Karpas-422 (cell line): ENCODE measurements around the gene RAMP3. TPM values are rescaled to one million over a fixed set of nuclear protein-coding genes. Genes with fewer than 3 reads are reported as not detected.
"Not testable (repeated sequence)": the region's sequence is repeated elsewhere in the genome, so short reads cannot be mapped to it uniquely, and the experiment has no call there.

Experiments
- DNase-seq: peaks from one replicate; pipeline ENCODE4 v3.0.0-alpha.2; 2015
- H2AFZ ChIP-seq: fragments of 200-600 bp; sonication (generic); 2 replicates; pipeline ENCODE4 v1.6.1; 2014; ENCODE audit warnings: antibody characterized with exemption, low read length, mixed read lengths
- H3K27ac ChIP-seq: fragments of 200-600 bp; sonication (generic); 2 replicates; pipeline ENCODE4 v1.5.1; 2014; ENCODE audit warnings: mild to moderate bottlenecking, low read length, moderate library complexity
- H3K27me3 ChIP-seq: fragments of 200-600 bp; sonication (generic); 2 replicates; pipeline ENCODE4 v1.6.1; 2014; ENCODE audit warnings: low read length, mixed read lengths
- H3K36me3 ChIP-seq: fragments of 200-600 bp; sonication (generic); 2 replicates; pipeline ENCODE4 v1.6.1; 2014; ENCODE audit warnings: low read length, mixed read lengths; ENCODE audit not compliant: insufficient read depth
- H3K4me1 ChIP-seq: fragments of 200-600 bp; sonication (generic); 2 replicates; pipeline ENCODE4 v1.6.1; 2014; ENCODE audit warnings: mild to moderate bottlenecking, low read length, mixed read lengths
- H3K4me2 ChIP-seq: fragments of 200-600 bp; sonication (generic); 2 replicates; pipeline ENCODE4 v1.6.1; 2014; ENCODE audit warnings: low read length, low read depth, mild to moderate bottlenecking; ENCODE audit not compliant: poor library complexity, severe bottlenecking
- H3K4me3 ChIP-seq: fragments of 200-600 bp; sonication (generic); 2 replicates; pipeline ENCODE4 v1.5.1; 2014; ENCODE audit warnings: mild to moderate bottlenecking, antibody characterized with exemption, low read length, mixed read lengths
- H3K79me2 ChIP-seq: fragments of 200-600 bp; sonication (generic); 2 replicates; pipeline ENCODE4 v1.6.1; 2014; ENCODE audit warnings: mild to moderate bottlenecking, low read length, mixed read lengths
- H3K9ac ChIP-seq: fragments of 200-600 bp; sonication (generic); 2 replicates; pipeline ENCODE4 v1.6.0; 2014; ENCODE audit warnings: low read length
- H3K9me2 ChIP-seq: fragments of 200-600 bp; sonication (generic), shearing (Covaris generic); replicated peaks from 2 replicates; pipeline ENCODE4 v1.6.0; 2014; ENCODE audit warnings: mild to moderate bottlenecking, low read length, moderate library complexity; ENCODE audit not compliant: insufficient read depth
- H3K9me3 ChIP-seq: fragments of 300-700, 200-600 bp; sonication (generic); 2 replicates; pipeline ENCODE4 v1.6.1; 2014; ENCODE audit warnings: low read length, mixed read lengths
- H4K20me1 ChIP-seq: fragments of 200-600 bp; sonication (generic); 2 replicates; pipeline ENCODE4 v1.6.1; 2014; ENCODE audit warnings: mild to moderate bottlenecking, antibody characterized with exemption, low read length, low read depth; ENCODE audit not compliant: insufficient read depth
- total RNA-seq: library from RNA; depleted of rRNA; stranded (reverse); fragments of >200 nt; shearing (Covaris generic); gene quantifications from 2 replicates; pipeline ENCODE4 v1.2.3, GENCODE V29; 2014; ENCODE audit warnings: low replicate concordance

RAMP3 gene
- total RNA-seq, 1 experiment from 2014 or later: not detected

DNA sequence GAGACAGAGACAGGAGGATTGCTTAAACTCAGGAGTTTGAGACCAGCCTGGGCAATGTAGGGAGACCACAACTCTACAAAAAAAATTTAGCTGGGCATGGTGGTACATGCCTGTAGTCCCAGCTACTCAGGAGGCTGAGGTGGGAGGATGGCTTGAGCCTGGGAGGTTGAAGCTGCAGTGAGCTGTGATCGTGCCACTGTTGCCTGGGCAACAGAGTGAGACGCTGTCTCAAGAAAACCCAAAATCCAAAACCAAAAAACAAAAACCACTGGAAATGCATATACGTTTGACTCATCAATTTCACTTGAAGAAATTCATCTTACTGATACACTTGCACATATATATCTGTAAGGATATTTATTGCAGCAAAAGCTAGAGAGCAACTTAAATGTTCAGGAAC, 52.3 kb downstream of the RAMP3 start:
- not testable (repeated sequence) for H3K36me3 ChIP-seq, DNase-seq, H3K4me2 ChIP-seq, H3K27me3 ChIP-seq, H3K9me3 ChIP-seq, H3K9me2 ChIP-seq, H4K20me1 ChIP-seq, H3K79me2 ChIP-seq, H3K4me3 ChIP-seq, H3K27ac ChIP-seq, H3K9ac ChIP-seq, H2AFZ ChIP-seq, H3K4me1 ChIP-seq

GRCh38 chr7:45211066-45211465, 53.5 kb downstream of the RAMP3 start:
- Histone ChIP-seq H3K79me2 (no peaks in the 10 kb centered on the region), H3K9me2 (no peaks in the 10 kb centered on the region), H3K9me3 (no peaks in the 10 kb centered on the region), H3K36me3 (no peaks in the 10 kb centered on the region), H3K4me1 (no peaks in the 10 kb centered on the region), H3K4me3 (no peak overlapping the region), H3K4me2 (no peak overlapping the region), H2AFZ (no peak overlapping the region), H4K20me1 (no peaks in the 10 kb centered on the region), H3K9ac (no peak overlapping the region), H3K27ac (no peak overlapping the region), H3K27me3 (no peaks in the 10 kb centered on the region)
- no peak for DNase-seq

DNA sequence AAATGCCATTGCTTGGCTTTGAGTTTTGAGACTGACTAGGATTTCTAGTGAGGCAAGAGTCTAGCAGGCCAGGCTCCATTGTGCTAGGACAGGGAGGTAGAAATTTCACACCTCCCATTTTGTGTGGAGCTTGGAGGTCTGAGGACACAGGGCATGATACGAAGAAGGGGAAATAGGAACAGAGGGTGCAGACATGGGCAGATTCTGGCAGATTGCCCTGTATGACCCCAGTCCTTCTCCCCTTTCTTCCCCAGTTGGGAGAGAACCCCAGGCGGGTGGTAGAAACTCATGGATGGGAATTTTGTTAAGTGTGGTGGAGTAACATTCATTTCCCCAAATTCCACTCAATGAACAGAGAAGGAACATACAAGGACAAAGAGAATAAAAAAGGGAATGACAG, 54.4 kb downstream of the RAMP3 start:
- H3K4me3 ChIP-seq: no peak overlapping the region
- no peaks in the 10 kb centered on the region for H3K79me2 ChIP-seq
- no peaks in the 10 kb centered on the region for H4K20me1 ChIP-seq

DNA sequence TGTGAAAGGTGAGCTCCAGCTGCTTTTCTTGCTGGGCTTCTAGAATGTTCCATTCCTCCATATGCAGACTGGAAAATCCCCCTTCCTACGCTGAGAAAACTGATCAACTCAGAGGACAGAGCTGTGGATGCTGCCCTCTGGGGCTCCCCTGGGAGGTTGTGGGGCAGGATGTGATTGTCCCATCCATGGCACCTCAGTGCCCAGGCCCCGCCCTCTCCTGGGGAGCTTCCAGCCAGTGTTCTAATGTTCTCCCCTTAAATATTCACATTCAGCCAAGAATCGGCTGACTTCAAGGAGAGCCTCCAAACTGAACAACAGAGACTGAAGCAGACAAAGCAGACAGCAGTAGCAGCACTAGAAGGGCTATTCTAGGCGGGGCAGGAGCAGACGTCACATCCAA, 55.0 kb downstream of the RAMP3 start:
- Histone ChIP-seq H3K9me2 (no peaks in the 10 kb centered on the region), H3K27me3 (no peaks in the 10 kb centered on the region), H2AFZ (no peak overlapping the region), H3K4me3 (no peak overlapping the region), H3K36me3 (no peaks in the 10 kb centered on the region), H3K4me2 (no peak overlapping the region), H3K79me2 (no peaks in the 10 kb centered on the region), H3K9me3 (no peaks in the 10 kb centered on the region), H4K20me1 (no peaks in the 10 kb centered on the region), H3K9ac (no peak overlapping the region), H3K27ac (no peak overlapping the region), H3K4me1 (no peaks in the 10 kb centered on the region)
- no peak for DNase-seq

More for the DNA sequence above, 54.4 kb downstream of the RAMP3 start:
- Histone ChIP-seq H2AFZ (no peak overlapping the region), H3K9ac (no peak overlapping the region), H3K9me3 (no peaks in the 10 kb centered on the region), H3K4me1 (no peaks in the 10 kb centered on the region), H3K27me3 (no peaks in the 10 kb centered on the region), H3K9me2 (no peaks in the 10 kb centered on the region), H3K36me3 (no peaks in the 10 kb centered on the region), H3K4me2 (no peak overlapping the region), H3K27ac (no peak overlapping the region)
- DNase-seq: no peak

DNA sequence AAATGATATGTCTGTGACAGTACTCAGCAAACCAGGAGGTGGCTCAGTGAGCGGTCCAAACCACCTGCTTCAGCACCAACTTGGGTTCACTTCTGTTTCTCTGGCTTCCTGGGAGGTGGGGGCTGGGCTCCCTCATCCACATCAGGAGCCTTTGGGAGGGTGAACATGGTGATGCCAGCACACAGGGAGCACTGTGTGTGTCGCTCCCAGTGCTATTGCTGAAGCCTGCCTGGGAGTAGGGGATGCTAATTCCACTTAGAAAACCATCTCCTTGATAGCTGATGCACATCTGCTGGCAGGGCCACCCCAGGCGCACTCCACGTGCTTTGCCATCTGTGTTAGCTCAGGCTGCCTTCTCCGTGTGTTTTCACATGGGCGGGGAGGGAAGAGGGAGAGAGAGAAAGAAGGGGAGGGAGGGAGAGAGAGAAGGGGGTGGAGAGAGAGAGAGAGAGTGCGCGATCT, 58.0 kb downstream of the RAMP3 start:
- H3K4me3 ChIP-seq: no peak overlapping the region
- H2AFZ ChIP-seq: no peak overlapping the region
- no peaks in the 10 kb centered on the region for H3K9me2 ChIP-seq
- no peak overlapping the region for H3K4me2 ChIP-seq
- no peaks in the 10 kb centered on the region for H3K27me3 ChIP-seq
- no peaks in the 10 kb centered on the region for H3K79me2 ChIP-seq
- H3K9ac ChIP-seq: no peak overlapping the region
- DNase-seq: no peak
- H3K4me1 ChIP-seq: no peaks in the 10 kb centered on the region
- no peaks in the 10 kb centered on the region for H4K20me1 ChIP-seq
- no peaks in the 10 kb centered on the region for H3K9me3 ChIP-seq
- no peaks in the 10 kb centered on the region for H3K36me3 ChIP-seq
- no peak overlapping the region for H3K27ac ChIP-seq

GRCh38 chr7:45216181-45216580, 58.6 kb downstream of the RAMP3 start:
- Histone ChIP-seq H2AFZ (no peak overlapping the region), H3K4me1 (no peaks in the 10 kb centered on the region), H3K4me3 (no peak overlapping the region), H3K27me3 (no peaks in the 10 kb centered on the region), H3K9me3 (no peaks in the 10 kb centered on the region), H3K4me2 (no peak overlapping the region), H3K79me2 (no peaks in the 10 kb centered on the region), H3K27ac (no peak overlapping the region), H3K9me2 (no peaks in the 10 kb centered on the region), H3K36me3 (no peaks in the 10 kb centered on the region), H3K9ac (no peak overlapping the region), H4K20me1 (no peaks in the 10 kb centered on the region)
- DNase-seq: no peak

DNA sequence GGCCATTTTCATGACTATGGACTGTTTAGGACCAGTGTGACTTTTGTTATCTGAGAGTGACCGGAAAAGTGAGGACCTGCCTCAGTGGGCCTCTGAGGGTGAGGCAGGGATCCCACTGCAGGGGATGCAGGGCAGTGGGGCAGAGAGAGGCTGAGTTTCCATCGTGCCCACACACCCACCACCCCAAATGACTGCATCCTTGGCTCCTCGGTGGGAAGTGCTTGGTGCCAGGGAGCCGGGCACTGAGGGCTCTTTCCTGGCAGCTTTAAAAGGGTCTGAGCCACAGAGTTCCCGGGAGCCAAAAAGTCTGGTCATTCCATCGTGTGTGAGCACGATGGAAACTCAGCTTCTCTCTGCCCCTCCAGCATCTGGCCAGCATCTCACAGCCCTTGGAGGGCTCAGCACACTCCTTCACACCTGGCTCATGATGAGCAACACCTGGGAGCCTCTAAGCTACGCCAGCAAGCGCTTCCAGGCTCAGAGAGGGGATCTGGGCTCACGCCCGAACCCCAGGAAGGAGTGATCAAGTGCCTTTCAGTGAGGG, 59.1 kb downstream of the RAMP3 start:
- no peak overlapping the region for H2AFZ ChIP-seq
- no peak overlapping the region for H3K4me3 ChIP-seq
- no peaks in the 10 kb centered on the region for H4K20me1 ChIP-seq
- DNase-seq: no peak
- H3K9me2 ChIP-seq: no peaks in the 10 kb centered on the region
- no peak overlapping the region for H3K27ac ChIP-seq
- H3K79me2 ChIP-seq: no peaks in the 10 kb centered on the region
- H3K9ac ChIP-seq: no peak overlapping the region
- no peaks in the 10 kb centered on the region for H3K4me1 ChIP-seq
- H3K27me3 ChIP-seq: no peaks in the 10 kb centered on the region
- no peaks in the 10 kb centered on the region for H3K9me3 ChIP-seq
- H3K36me3 ChIP-seq: no peaks in the 10 kb centered on the region
- no peak overlapping the region for H3K4me2 ChIP-seq

DNA sequence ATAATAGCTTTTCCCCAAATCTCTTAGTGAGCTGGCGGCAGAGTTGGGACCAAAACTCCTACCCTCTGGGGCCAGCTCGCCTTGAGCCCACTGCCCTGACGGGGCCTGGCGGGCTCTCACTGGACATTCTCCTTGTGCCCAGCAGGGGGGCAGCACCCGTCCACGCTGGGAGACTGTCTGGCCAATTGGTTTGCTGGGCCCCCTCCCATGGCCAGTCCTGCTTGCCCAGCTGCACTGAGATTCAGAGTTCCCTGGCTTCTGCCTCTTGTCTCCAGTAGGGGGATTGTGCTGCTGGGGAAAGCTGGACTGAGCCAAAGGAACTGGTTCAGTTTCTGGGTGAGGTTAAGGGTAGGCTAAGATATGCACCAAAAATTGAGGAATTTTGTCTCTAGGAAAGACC, 59.8 kb downstream of the RAMP3 start:
- Histone ChIP-seq H3K36me3 (no peaks in the 10 kb centered on the region), H2AFZ (no peak overlapping the region), H4K20me1 (no peaks in the 10 kb centered on the region), H3K4me2 (no peak overlapping the region), H3K9me2 (no peaks in the 10 kb centered on the region), H3K27ac (no peak overlapping the region), H3K9ac (no peak overlapping the region), H3K4me3 (no peak overlapping the region), H3K4me1 (no peaks in the 10 kb centered on the region), H3K27me3 (no peaks in the 10 kb centered on the region), H3K9me3 (no peaks in the 10 kb centered on the region), H3K79me2 (no peaks in the 10 kb centered on the region)
- no peak for DNase-seq

- Histone ChIP-seq H3K9me2 (no peaks in the 10 kb centered on the region), H3K79me2 (no peaks in the 10 kb centered on the region), H3K9ac (no peak overlapping the region), H3K4me1 (no peaks in the 10 kb centered on the region), H3K4me2 (no peak overlapping the region), H3K27me3 (no peaks in the 10 kb centered on the region), H3K36me3 (no peaks in the 10 kb centered on the region), H3K27ac (no peak overlapping the region), H4K20me1 (no peaks in the 10 kb centered on the region), H2AFZ (no peak overlapping the region), H3K4me3 (no peak overlapping the region), H3K9me3 (no peaks in the 10 kb centered on the region)
- no peak for DNase-seq
Observed at GRCh38 chr7:45219130-45219529, 61.5 kb downstream of the RAMP3 start.
